Anterior cingulate cortex (tissue), 58 donors: ENCODE results near the gene RCE1.

ENCODE experiments used
- DNase-seq, 58 donors: peaks; one replicate each; lab custom pipeline; 2025; lab: John Stamatoyannopoulos, UW

The RCE1 gene

GRCh38 chr11:66855574-66856495 is 12.6 kb downstream of the RCE1 start:
- peak in 57 of 58 donors; percentile 59 to 99 (median 90) for DNase-seq

DNA sequence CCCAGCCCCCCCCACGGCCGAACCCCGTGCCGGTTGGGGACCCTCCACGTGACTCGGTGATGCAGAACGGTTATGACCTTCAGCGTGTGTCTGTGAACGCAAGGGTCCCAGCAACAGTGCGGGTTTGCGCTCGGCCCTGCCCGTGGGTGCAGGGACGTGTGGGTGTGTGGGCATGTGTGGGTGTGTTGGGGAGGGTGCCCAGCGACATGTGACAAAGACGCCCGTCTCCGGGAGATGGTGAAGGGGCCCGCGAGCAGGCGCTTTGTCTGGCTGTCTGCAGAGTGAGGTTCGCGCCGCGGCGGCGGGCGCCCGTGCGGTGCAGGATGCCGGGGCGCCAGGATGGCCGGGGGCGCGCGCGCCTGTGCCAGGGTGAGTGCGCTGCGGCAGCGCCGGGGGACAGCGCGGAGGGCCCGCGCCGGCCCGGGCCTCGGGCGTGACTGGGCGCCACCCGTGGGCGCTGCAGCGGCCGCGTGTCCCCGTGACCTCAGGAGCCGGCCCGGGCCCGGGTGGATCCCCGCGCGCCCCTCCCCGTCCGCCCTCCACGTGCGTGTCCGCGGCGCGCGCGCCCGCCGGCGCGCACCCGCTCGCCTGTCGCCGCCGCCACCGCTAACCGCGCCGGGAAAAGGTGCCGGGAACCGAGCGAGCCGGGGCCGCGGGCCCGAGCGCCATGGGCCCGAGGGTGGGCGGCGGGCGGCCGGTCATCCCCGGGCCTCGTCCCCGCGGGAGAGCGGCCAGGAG is 13.4 kb downstream of the RCE1 start, which contains the start of gene LRFN4:
TSS of gene LRFN4 (plus strand) at position 569 of the 738 bp plus-strand sequence. CDS start 681 bp downstream, outside the sequence.
- DNase-seq: peak in 37 of 58 donors; percentile 34 to 95 (median 72)

DNA sequence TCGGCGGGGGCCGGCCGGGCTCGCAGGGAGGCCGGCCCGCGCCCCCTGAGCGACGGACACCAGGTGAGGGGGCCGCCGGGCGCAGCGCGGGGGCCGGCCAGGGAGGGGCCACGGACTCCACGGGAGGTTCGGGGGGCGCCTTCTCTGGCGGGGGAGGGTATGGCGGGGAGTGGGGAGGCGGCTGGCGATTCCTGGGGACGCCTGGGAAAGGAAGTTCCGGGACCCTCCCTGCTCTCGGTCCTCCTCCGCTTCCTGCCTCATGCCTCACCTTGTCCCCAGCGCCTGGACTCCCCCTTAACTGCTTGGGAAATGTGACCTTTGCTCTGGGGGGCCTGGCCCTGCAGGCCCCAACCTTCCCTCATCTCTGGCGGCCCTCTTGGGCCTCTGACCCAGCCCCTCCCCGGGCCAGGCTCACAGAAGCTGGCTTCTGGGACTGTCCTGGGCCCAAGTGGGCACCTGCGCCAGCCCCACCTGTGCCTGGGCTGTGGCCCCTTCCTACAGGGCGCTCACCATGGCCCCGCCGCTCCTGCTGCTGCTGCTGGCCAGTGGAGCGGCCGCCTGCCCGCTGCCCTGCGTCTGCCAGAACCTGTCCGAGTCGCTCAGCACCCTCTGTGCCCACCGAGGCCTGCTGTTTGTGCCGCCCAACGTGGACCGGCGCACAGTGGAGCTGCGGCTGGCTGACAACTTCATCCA is 14.1 kb downstream of the RCE1 start:
- DNase-seq: peak in 2 of 58 donors; percentile 22 to 24

DNA sequence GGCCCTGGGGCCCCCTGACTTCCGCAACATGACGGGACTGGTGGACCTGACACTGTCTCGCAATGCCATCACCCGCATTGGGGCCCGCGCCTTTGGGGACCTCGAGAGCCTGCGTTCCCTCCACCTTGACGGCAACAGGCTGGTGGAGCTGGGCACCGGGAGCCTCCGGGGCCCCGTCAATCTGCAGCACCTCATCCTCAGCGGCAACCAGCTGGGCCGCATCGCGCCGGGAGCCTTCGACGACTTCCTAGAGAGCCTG is 14.6 kb downstream of the RCE1 start:
- no peak for DNase-seq

DNA sequence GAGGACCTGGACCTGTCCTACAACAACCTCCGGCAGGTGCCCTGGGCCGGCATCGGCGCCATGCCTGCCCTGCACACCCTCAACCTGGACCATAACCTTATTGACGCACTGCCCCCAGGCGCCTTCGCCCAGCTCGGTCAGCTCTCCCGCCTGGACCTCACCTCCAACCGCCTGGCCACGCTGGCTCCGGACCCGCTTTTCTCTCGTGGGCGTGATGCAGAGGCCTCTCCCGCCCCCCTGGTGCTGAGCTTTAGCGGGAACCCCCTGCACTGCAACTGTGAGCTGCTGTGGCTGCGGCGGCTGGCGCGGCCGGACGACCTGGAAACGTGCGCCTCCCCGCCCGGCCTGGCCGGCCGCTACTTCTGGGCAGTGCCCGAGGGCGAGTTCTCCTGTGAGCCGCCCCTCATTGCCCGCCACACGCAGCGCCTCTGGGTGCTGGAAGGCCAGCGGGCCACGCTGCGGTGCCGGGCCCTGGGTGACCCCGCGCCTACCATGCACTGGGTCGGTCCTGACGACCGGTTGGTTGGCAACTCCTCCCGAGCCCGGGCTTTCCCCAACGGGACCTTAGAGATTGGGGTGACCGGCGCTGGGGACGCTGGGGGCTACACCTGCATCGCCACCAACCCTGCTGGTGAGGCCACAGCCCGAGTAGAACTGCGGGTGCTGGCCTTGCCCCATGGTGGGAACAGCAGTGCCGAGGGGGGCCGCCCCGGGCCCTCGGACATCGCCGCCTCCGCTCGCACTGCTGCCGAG is 15.1 kb downstream of the RCE1 start:
- DNase-seq: no peak

DNA sequence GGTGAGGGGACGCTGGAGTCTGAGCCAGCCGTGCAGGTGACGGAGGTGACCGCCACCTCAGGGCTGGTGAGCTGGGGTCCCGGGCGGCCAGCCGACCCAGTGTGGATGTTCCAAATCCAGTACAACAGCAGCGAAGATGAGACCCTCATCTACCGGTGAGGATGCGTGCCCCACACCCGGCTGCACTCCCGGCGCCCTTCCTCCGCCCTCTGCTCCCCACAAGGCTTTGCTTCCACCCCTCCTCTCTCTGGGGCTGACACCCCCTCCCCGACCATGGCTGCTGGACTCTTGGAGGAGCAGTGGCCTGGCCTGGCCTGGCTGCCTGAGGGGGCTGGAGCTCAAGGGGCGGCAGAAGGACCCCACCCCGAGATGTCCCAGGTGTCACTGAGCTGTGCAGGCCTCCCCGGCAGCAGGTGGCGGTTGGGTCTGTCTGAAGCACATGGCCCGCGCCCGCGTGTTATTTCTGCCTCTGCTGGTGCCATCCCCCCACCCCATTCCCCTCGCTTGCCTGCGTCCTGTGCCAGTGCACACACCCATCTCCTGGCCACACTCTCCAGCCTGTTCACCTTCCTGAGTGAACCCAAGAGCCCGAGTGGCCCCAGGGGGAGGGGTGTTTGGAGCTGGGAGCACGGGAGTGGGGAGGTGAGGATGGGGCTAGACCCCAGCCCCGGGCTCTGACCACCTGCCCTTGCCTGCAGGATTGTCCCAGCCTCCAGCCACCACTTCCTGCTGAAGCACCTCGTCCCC is 15.9 kb downstream of the RCE1 start:
- no peak for DNase-seq

DNA sequence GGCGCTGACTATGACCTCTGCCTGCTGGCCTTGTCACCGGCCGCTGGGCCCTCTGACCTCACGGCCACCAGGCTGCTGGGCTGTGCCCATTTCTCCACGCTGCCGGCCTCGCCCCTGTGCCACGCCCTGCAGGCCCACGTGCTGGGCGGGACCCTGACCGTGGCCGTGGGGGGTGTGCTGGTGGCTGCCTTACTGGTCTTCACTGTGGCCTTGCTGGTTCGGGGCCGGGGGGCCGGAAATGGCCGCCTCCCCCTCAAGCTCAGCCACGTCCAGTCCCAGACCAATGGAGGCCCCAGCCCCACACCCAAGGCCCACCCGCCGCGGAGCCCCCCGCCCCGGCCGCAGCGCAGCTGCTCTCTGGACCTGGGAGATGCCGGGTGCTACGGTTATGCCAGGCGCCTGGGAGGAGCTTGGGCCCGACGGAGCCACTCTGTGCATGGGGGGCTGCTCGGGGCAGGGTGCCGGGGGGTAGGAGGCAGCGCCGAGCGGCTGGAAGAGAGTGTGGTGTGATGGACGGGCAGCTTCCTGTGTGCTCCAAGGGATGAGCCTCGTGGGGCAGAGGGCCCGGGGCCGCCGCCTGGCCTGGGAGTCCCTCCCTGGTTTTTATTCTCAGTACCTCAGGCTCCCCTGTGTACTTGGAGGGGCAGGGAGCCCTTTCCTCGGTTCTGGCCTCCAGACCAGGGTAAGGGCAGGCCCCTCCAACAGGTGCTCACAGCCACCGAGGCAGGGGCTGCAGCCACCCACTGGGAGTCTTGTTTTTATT is 16.6 kb downstream of the RCE1 start:
- no peak for DNase-seq

DNA sequence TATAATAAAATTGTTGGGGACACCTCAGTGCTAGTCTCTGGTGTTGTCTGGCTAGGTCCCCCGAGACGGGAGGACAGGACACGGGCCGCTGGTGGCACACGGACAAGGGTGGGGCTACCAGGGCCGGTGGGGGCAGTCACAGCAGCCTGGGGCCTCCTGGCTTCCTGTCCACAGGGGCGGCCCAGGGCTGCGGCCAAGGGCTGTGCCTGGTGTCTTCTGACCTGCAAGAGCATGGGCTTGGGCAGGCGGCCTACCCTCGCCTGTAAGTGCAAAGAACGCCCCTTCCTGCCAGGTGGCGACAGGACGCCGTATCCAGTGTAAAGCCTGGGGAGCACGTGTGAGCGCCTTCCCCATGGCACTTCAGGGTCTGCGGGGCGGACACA is 17.2 kb downstream of the RCE1 start:
- DNase-seq: peak in 1 of 58 donors; percentile 21

DNA sequence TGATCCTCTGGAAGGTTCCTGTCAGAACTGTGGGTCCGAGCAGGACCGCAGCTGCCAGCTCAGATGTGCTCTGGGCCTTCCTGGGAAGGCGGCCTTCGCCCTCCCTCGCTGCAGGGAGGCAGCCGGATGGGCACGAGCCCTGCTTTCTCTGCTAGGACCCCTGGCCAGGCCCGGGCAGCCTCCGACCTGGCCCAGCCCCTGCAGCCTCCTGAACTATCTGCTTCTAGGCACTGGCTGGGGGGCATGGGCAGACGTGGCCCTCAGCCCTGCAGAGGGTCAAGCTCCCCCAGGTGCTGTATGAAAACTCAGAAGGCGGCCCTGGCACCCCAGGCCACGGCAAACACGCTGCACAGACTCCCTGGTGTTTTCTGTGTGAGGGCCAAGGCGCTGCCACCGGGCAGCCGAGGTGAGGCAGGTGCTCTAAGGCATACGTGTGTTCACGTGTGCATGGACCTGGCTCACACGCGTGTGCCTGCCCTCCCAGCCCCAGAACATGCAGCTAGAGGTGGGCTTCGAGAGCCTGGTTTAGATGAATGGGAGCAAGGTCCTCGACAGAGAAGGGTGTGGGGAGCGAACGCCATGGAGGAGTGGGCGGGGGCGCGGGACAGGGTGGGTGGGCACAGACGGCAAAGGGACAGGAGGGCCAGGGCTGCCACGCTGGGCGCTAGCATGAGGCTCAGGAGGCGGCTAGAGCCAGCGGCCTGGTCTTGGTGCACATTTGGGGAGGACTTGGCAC is 18.0 kb downstream of the RCE1 start:
- DNase-seq: no peak

DNA sequence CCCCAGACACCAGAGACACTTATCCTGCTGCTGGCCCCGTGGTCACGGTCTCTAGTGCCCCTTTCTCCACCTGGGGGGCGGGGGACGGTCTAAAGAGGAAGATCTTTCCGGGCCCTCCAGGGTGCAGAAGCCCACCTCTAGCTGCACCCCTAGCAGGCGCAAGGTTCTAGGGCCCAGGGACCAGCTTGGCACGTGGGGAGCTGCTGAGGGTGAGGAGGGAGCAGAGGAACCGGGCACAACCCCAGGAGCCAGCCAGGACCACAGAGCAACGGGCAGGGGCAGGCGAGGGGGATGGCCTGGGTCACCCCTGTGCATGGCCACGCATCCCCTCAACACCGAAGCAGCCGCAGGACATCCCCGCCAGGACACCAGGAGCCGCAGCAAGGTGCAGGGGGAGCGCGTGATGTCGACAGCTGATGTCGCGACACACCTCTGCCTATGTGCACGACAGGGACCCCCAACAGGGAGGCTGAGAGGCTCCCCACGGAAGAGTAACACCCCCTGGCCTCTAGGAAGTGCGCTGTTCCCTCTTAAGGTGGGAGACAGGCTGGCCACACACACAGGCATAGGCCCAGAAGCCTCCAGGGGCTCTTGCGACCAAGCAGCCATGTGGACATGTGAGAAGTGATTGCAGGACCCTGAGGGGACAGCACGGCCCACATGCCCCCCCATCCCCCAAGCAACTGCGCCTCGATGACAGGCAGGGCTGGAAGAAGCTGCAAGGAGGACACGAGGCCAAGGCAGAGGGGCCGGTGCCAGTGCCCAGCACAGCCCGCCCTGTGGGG is 18.7 kb downstream of the RCE1 start:
- DNase-seq: no peak

GRCh38 chr11:66862559-66863037 is 19.4 kb downstream of the RCE1 start:
- no peak for DNase-seq

- DNase-seq: no peak
These were observed 20.3 kb downstream of the RCE1 start for GRCh38 chr11:66863428-66864125.

DNA sequence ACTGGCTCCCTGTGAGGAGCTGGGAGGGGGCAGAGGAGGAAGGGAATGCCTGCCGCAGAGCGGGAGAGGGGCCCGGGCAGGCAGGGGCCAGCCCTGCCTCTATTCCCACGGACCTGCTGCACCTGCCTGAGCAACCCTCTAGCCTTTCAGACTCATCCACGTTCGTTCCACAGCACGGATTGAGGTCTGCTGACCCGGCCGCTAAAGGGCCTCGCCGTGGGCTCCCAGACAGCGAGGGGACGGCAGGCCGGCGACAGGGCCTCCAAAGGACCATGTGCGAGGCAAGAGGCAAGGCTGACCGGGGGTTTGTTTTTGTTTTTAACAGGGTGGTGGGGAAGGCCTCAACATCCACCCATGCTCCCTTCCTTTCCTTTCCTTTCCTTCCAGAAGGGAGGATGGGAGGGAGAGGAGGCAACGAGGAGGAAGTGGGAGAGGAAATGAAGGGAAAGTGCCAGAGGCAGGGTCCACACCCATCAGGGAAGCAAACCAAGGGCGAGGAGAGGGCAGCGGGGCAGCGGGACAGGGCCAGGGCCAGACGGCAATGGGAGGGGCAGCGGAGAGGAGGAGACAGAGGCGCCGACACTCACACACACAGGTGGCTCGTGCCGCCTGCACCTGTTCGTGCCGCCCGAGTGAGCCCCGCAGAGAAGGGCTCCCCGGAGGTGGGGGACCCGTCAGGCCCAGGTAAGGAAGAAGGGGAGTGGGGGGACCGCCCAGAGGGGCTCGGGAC is 21.1 kb downstream of the RCE1 start:
- DNase-seq: no peak

GRCh38 chr11:66864924-66865697 is 21.9 kb downstream of the RCE1 start:
- peak in 4 of 58 donors; percentile 14 to 26 (median 24) for DNase-seq

GRCh38 chr11:66866007-66866406 is 22.8 kb downstream of the RCE1 start:
- no peak for DNase-seq
